ENCODE data around the gene ZFAND3. TPM values are rescaled to one million over a fixed set of nuclear protein-coding genes. Genes with fewer than 3 reads are reported as not detected.

The ZFAND3 gene
- total RNA-seq, 1 experiment from 2014 or later: 47.2 TPM

DNA sequence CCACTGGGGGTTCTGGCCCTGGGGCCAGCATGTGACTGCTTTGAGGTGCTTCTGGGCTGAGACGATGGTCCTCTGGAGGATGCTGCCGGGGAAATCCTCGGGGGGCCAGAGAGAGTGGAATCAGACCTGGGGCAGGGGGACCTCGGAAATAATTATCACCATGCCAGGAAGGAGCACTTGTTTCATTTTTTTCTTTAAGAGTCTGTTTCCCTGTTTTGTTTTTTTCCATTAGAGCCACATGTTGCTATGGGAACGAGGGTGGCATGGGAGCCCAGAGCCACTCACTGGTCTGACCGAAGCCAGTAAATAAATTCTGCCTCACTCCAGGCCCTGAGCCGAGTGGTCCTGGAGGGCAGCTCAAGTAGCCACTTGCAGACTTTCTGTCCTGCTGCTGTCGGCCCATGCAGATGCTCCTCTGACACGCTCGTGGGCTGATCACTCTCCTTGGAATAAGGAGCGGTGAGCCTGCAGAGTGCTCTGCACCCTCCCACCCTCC, 365.1 kb downstream of the ZFAND3 start:
- Histone ChIP-seq H3K4me1 (ENCODE audit: control insufficient read depth in 1 of 2, insufficient read depth in 2 of 2, low read length in 2 of 2) (no peaks in the 10 kb centered on the region), H2AFZ (ENCODE audit: low read depth, low read length, poor library complexity, severe bottlenecking) (no peak overlapping the region), H3K4me2 (ENCODE audit: low read length) (no peak overlapping the region), H3K4me3 (replicated peaks in 1 of 2; ENCODE audit: low read depth in 1 of 2, low read length in 2 of 2) (no peak overlapping the region), H3K79me2 (ENCODE audit: insufficient read depth, low read length) (no peaks in the 10 kb centered on the region), H3K9me3 (ENCODE audit: control insufficient read depth in 1 of 2, insufficient read depth in 1 of 2, low read depth in 1 of 2, low read length in 2 of 2) (no peaks in the 10 kb centered on the region), H3K27me3 (ENCODE audit: insufficient read depth, low read length) (no peaks in the 10 kb centered on the region), H4K20me1 (ENCODE audit: insufficient read depth) (no peaks in the 10 kb centered on the region), H3K27ac (ENCODE audit: low read depth, low read length) (no peak overlapping the region), H3K9ac (ENCODE audit: low read length) (no peak overlapping the region), H3K36me3 (ENCODE audit: control insufficient read depth in 1 of 2, insufficient read depth in 2 of 2, low read length in 2 of 2) (no peaks in the 10 kb centered on the region), H3K9me2 (ENCODE audit: insufficient read depth) (no peaks in the 10 kb centered on the region)
- ChIA-PET RAD21 (ENCODE audit: low non-redundant PET in 1 of 2, low total read pairs in 2 of 2, uncharacterized antibody in 2 of 2, unreplicated experiment in 2 of 2) (no interaction called here), CTCF (no interaction called here), POLR2A (no interaction called here)
- no peak for DNase-seq (ENCODE audit: low read depth, low spot score)
- intact Hi-C loops (cut with micrococcal nuclease): no loop called here
- TF ChIP-seq RAD21 (IDR thresholded peaks at IDR 0.05; ENCODE audit: low read depth): no peak
- no peak for ATAC-seq
- BruUV-seq (replicated peaks): no TSS peak

DNA sequence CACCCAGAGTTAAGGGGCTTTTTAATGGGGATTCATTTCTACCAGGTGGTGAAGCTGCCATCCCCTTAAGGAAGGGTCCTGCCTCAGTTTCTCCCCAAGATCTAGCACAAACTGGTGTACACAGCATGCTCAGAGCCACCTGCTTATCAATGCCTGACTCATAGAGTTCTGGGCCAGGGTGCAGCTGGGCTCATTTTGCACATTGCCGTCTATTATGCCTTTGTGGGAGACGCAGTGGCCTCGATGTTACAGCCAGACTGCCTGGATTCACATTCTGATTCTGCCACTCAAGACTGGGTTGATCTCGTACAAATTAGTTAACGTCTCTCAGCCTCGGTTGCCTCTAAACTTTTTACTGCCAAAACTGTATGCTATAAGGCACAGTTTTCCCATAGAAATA, 365.7 kb downstream of the ZFAND3 start:
- ChIA-PET CTCF (no interaction called here), POLR2A (no interaction called here), RAD21 (ENCODE audit: low non-redundant PET in 1 of 2, low total read pairs in 2 of 2, uncharacterized antibody in 2 of 2, unreplicated experiment in 2 of 2) (no interaction called here)
- Histone ChIP-seq H3K79me2 (ENCODE audit: insufficient read depth, low read length) (no peaks in the 10 kb centered on the region), H3K27ac (ENCODE audit: low read depth, low read length) (no peak overlapping the region), H3K36me3 (ENCODE audit: control insufficient read depth in 1 of 2, insufficient read depth in 2 of 2, low read length in 2 of 2) (no peaks in the 10 kb centered on the region), H3K4me2 (ENCODE audit: low read length) (no peak overlapping the region), H3K9me3 (ENCODE audit: control insufficient read depth in 1 of 2, insufficient read depth in 1 of 2, low read depth in 1 of 2, low read length in 2 of 2) (no peaks in the 10 kb centered on the region), H3K4me1 (ENCODE audit: control insufficient read depth in 1 of 2, insufficient read depth in 2 of 2, low read length in 2 of 2) (no peaks in the 10 kb centered on the region), H3K9me2 (ENCODE audit: insufficient read depth) (no peaks in the 10 kb centered on the region), H3K4me3 (replicated peaks in 1 of 2; ENCODE audit: low read depth in 1 of 2, low read length in 2 of 2) (no peak overlapping the region), H3K9ac (ENCODE audit: low read length) (no peak overlapping the region), H2AFZ (ENCODE audit: low read depth, low read length, poor library complexity, severe bottlenecking) (no peak overlapping the region), H3K27me3 (ENCODE audit: insufficient read depth, low read length) (no peaks in the 10 kb centered on the region), H4K20me1 (ENCODE audit: insufficient read depth) (no peaks in the 10 kb centered on the region)
- DNase-seq (ENCODE audit: low read depth, low spot score): no peak
- no peak for ATAC-seq
- intact Hi-C loops (cut with micrococcal nuclease): no loop called here
- TF ChIP-seq EZH2 (IDR thresholded peaks at IDR 0.05) (no peak), ELF1 (IDR thresholded peaks at IDR 0.05; ENCODE audit: borderline replicate concordance, low read depth) (no peak), CEBPB (IDR thresholded peaks at IDR 0.05; ENCODE audit: low read depth) (no peak), POLR2A (IDR thresholded peaks at IDR 0.05; ENCODE audit: borderline replicate concordance, extremely low read depth, insufficient read depth, insufficient read length) (no peak), YY1 (IDR thresholded peaks at IDR 0.05; ENCODE audit: extremely low read depth, insufficient replicate concordance, low read depth, low read length) (no peak), CBX3 (IDR thresholded peaks at IDR 0.05; ENCODE audit: low read depth) (no peak), SRF (IDR thresholded peaks at IDR 0.05; ENCODE audit: low read depth) (no peak), POLR2AphosphoS5 (IDR thresholded peaks at IDR 0.05; ENCODE audit: low read depth, low read length) (no peak)
- TF ChIP-seq, protein P1, sequence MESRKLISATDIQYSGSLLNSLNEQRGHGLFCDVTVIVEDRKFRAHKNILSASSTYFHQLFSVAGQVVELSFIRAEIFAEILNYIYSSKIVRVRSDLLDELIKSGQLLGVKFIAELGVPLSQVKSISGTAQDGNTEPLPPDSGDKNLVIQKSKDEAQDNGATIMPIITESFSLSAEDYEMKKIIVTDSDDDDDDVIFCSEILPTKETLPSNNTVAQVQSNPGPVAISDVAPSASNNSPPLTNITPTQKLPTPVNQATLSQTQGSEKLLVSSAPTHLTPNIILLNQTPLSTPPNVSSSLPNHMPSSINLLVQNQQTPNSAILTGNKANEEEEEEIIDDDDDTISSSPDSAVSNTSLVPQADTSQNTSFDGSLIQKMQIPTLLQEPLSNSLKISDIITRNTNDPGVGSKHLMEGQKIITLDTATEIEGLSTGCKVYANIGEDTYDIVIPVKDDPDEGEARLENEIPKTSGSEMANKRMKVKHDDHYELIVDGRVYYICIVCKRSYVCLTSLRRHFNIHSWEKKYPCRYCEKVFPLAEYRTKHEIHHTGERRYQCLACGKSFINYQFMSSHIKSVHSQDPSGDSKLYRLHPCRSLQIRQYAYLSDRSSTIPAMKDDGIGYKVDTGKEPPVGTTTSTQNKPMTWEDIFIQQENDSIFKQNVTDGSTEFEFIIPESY (IDR thresholded peaks at IDR 0.05; ENCODE audit: extremely low read depth, insufficient replicate concordance, low read length): no peak
- TF ChIP-seq, protein P2, sequence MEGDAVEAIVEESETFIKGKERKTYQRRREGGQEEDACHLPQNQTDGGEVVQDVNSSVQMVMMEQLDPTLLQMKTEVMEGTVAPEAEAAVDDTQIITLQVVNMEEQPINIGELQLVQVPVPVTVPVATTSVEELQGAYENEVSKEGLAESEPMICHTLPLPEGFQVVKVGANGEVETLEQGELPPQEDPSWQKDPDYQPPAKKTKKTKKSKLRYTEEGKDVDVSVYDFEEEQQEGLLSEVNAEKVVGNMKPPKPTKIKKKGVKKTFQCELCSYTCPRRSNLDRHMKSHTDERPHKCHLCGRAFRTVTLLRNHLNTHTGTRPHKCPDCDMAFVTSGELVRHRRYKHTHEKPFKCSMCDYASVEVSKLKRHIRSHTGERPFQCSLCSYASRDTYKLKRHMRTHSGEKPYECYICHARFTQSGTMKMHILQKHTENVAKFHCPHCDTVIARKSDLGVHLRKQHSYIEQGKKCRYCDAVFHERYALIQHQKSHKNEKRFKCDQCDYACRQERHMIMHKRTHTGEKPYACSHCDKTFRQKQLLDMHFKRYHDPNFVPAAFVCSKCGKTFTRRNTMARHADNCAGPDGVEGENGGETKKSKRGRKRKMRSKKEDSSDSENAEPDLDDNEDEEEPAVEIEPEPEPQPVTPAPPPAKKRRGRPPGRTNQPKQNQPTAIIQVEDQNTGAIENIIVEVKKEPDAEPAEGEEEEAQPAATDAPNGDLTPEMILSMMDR (IDR thresholded peaks at IDR 0.05 in 2 of 3, conservative IDR thresholded peaks at IDR 0.05 in 1 of 3; ENCODE audit: borderline replicate concordance in 1 of 3, insufficient read depth in 1 of 3, low read depth in 2 of 3, low read length in 2 of 3): no peak
- no TSS peak for BruUV-seq (replicated peaks)
